Measurements from ENCODE around the gene DOC2A.

The DOC2A gene

GRCh38 chr16:29993903-29994599 lies 16.8 kb downstream of the DOC2A start:
- Histone ChIP-seq H3K36me3 (replicated peaks) (peaks cover 41% of the 10 kb centered on the region), H3K4me3 (ENCODE audit: low read depth, low read length) (no peak overlapping the region), H3K27me3 (replicated peaks) (no peaks in the 10 kb centered on the region), H3K27ac (no peak overlapping the region)
- TF ChIP-seq CTCF (IDR thresholded peaks at IDR 0.05; ENCODE audit: low read depth, low read length, missing control alignments): no peak
- DNase-seq: no peak
- in situ Hi-C loops (cut with HindIII; ENCODE audit: low pct_ligation_motif_present, low sequenced_read_pairs): no loop called here

GRCh38 chr16:29993191-29993902 lies 17.5 kb downstream of the DOC2A start:
- in situ Hi-C loops (cut with HindIII; ENCODE audit: low pct_ligation_motif_present, low sequenced_read_pairs): no loop called here
- DNase-seq: no peak
- Histone ChIP-seq H3K27ac (no peak overlapping the region), H3K4me3 (ENCODE audit: low read depth, low read length) (no peak overlapping the region), H3K27me3 (replicated peaks) (no peaks in the 10 kb centered on the region), H3K36me3 (replicated peaks) (peaks cover 46% of the 10 kb centered on the region)
- TF ChIP-seq CTCF (IDR thresholded peaks at IDR 0.05; ENCODE audit: low read depth, low read length, missing control alignments): no peak

- in situ Hi-C loops (cut with HindIII; ENCODE audit: low pct_ligation_motif_present, low sequenced_read_pairs): no loop called here
- no peak for TF ChIP-seq CTCF (IDR thresholded peaks at IDR 0.05; ENCODE audit: low read depth, low read length, missing control alignments)
- no peak for DNase-seq
- Histone ChIP-seq H3K4me3 (ENCODE audit: low read depth, low read length) (no peak overlapping the region), H3K27ac (no peak overlapping the region), H3K27me3 (replicated peaks) (no peaks in the 10 kb centered on the region), H3K36me3 (replicated peaks) (peaks cover 55% of the 10 kb centered on the region)
Measured at GRCh38 chr16:29992344-29992967, 18.4 kb downstream of the DOC2A start.

- DNase-seq: no peak
- Histone ChIP-seq H3K27me3 (replicated peaks) (no peaks in the 10 kb centered on the region), H3K36me3 (replicated peaks) (peaks cover 64% of the 10 kb centered on the region), H3K4me3 (ENCODE audit: low read depth, low read length) (no peak overlapping the region), H3K27ac (no peak overlapping the region)
- in situ Hi-C loops (cut with HindIII; ENCODE audit: low pct_ligation_motif_present, low sequenced_read_pairs): no loop called here
- no peak for TF ChIP-seq CTCF (IDR thresholded peaks at IDR 0.05; ENCODE audit: low read depth, low read length, missing control alignments)
Measured at GRCh38 chr16:29991571-29991904, 19.3 kb downstream of the DOC2A start.

- H3K27ac ChIP-seq: no peak overlapping the region
- TF ChIP-seq CTCF (IDR thresholded peaks at IDR 0.05; ENCODE audit: low read depth, low read length, missing control alignments): no peak
- in situ Hi-C loops (cut with HindIII; ENCODE audit: low pct_ligation_motif_present, low sequenced_read_pairs): no loop called here
- no peak overlapping the region for H3K4me3 ChIP-seq (ENCODE audit: low read depth, low read length)
- DNase-seq: no peak
- peaks cover 69% of the 10 kb centered on the region for H3K36me3 ChIP-seq (replicated peaks)
- H3K27me3 ChIP-seq (replicated peaks): no peaks in the 10 kb centered on the region
Measured at GRCh38 chr16:29990883-29991570, 19.8 kb downstream of the DOC2A start.
